GM23338 (cell line): Measurements from ENCODE around the gene CDON.

Experiments used
- POLR2AphosphoS5 ChIP-seq: IDR thresholded peaks from 2 replicates; pipeline ENCODE4 v1.6.1; 2016; ENCODE audit warnings: antibody characterized with exemption, low read depth
- TF ChIP-seq, protein P1 (sequence below), 2 experiments: fragments of 200-600 bp in 1 of 2; sonication (generic) in 1 of 2; conservative IDR thresholded peaks; 2 replicates each; pipeline versions ENCODE4 v1.5.1 to v1.6.1; 2016 to 2017; ENCODE audit warnings: antibody characterized with exemption in 2 of 2, low read depth in 2 of 2, mild to moderate bottlenecking in 2 of 2, moderate library complexity in 1 of 2

DNA sequence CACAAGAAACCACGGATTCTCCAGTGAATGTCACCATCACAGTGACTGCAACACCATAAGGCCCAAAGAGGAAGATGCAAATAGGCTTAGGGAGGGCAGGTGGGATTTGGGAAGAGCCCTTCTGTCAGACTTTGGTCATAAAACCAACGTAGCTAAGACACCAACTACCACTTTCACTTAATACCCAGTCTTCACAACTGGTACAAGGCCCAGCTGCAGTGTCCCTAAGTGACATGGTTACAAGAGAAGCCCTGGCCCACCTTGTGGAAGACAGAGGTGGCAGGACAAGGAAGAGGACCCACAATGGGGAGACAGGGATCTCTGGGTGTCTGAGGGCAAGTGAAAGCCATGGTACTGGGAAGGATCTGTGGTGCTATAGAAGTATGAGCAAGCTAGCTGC lies 106.8 kb downstream of the CDON start:
- TF ChIP-seq, protein P1, sequence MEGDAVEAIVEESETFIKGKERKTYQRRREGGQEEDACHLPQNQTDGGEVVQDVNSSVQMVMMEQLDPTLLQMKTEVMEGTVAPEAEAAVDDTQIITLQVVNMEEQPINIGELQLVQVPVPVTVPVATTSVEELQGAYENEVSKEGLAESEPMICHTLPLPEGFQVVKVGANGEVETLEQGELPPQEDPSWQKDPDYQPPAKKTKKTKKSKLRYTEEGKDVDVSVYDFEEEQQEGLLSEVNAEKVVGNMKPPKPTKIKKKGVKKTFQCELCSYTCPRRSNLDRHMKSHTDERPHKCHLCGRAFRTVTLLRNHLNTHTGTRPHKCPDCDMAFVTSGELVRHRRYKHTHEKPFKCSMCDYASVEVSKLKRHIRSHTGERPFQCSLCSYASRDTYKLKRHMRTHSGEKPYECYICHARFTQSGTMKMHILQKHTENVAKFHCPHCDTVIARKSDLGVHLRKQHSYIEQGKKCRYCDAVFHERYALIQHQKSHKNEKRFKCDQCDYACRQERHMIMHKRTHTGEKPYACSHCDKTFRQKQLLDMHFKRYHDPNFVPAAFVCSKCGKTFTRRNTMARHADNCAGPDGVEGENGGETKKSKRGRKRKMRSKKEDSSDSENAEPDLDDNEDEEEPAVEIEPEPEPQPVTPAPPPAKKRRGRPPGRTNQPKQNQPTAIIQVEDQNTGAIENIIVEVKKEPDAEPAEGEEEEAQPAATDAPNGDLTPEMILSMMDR (conservative IDR thresholded peaks at IDR 0.05; ENCODE audit: low read depth in 2 of 2), result no peak
- TF ChIP-seq POLR2AphosphoS5, result no peak
